GM23338 (cell line): Measurements from ENCODE around the gene NINJ2. TPM values are rescaled to one million over a fixed set of nuclear protein-coding genes. Genes with fewer than 3 reads are reported as not detected.
A peak's percentile ranks its signal among the peaks of the same experiment; 100 is the strongest.

Source experiments
- ATAC-seq: fragments of 200-7000 bp; cut with Tn5 transposase; 3 replicates; pipeline ENCODE4 v1.9.1; 2020
- DNase-seq: peaks from one replicate; pipeline ENCODE4 v3.0.0-alpha.2; 2015; ENCODE audit warnings: low spot score
- H2AFZ ChIP-seq: fragments of 200-600 bp; sonication (generic); 2 replicates; pipeline ENCODE4 v1.8.0; 2016; ENCODE audit warnings: antibody characterized with exemption, mild to moderate bottlenecking, moderate library complexity
- H3F3A ChIP-seq: fragments of 200-600 bp; sonication (generic); replicated peaks from 2 replicates; pipeline ENCODE4 v1.8.0; 2017; ENCODE audit warnings: antibody characterized with exemption, mixed run types, low read depth
- H3K27ac ChIP-seq: fragments of 200-600 bp; sonication (generic); 2 replicates; pipeline ENCODE4 v1.6.1; 2016; ENCODE audit warnings: low read depth
- H3K27me3 ChIP-seq: fragments of 200-600 bp; sonication (generic); 2 replicates; pipeline ENCODE4 v1.8.0; 2016; ENCODE audit warnings: mild to moderate bottlenecking, mixed run types, moderate library complexity; ENCODE audit not compliant: insufficient read depth
- H3K36me3 ChIP-seq: fragments of 200-600 bp; sonication (generic); 2 replicates; pipeline ENCODE4 v1.8.0; 2016; ENCODE audit warnings: mild to moderate bottlenecking; ENCODE audit not compliant: insufficient read depth
- H3K4me1 ChIP-seq: fragments of 200-600 bp; sonication (generic); 2 replicates; pipeline ENCODE4 v1.8.0; 2016; ENCODE audit warnings: mild to moderate bottlenecking, moderate library complexity; ENCODE audit not compliant: insufficient read depth
- H3K4me2 ChIP-seq: fragments of 200-600 bp; sonication (generic); 2 replicates; pipeline ENCODE4 v1.7.1; 2017; ENCODE audit warnings: mixed run types
- H3K4me3 ChIP-seq: fragments of 200-600 bp; sonication (generic); 2 replicates; pipeline ENCODE4 v1.6.1; 2016; ENCODE audit warnings: mixed run types
- H3K79me2 ChIP-seq: fragments of 200-600 bp; sonication (generic); replicated peaks from 2 replicates; pipeline ENCODE4 v1.8.0; 2017; ENCODE audit warnings: mild to moderate bottlenecking; ENCODE audit not compliant: insufficient read depth
- H3K9me2 ChIP-seq: fragments of 200-600 bp; sonication (generic); 2 replicates; pipeline ENCODE4 v1.8.0; 2017; ENCODE audit not compliant: insufficient read depth
- H4K20me1 ChIP-seq: fragments of 200-600 bp; sonication (generic); replicated peaks from 2 replicates; pipeline ENCODE4 v1.8.0; 2017; ENCODE audit warnings: mild to moderate bottlenecking; ENCODE audit not compliant: insufficient read depth
- H3K27ac Mint-ChIP-seq: 2 replicates; pipeline ENCODE4 v1.8.0; 2020; ENCODE audit warnings: inconsistent platforms, mild to moderate bottlenecking, moderate library complexity, mixed read lengths
- H3K27me3 Mint-ChIP-seq: 3 replicates; pipeline ENCODE4 v1.8.0; 2022; ENCODE audit warnings: low read depth, mild to moderate bottlenecking, moderate library complexity, mixed read lengths, inconsistent platforms; ENCODE audit not compliant: insufficient read depth, poor library complexity
- H3K36me3 Mint-ChIP-seq: 3 replicates; pipeline ENCODE4 v1.8.0; 2021; ENCODE audit warnings: low read depth, mild to moderate bottlenecking, inconsistent platforms, moderate library complexity, mixed read lengths
- H3K4me1 Mint-ChIP-seq: 3 replicates; pipeline ENCODE4 v1.8.0; 2020; ENCODE audit warnings: mild to moderate bottlenecking, inconsistent platforms, mixed read lengths
- H3K4me3 Mint-ChIP-seq: 3 replicates; pipeline ENCODE4 v1.8.0; 2021; ENCODE audit warnings: moderate library complexity, mild to moderate bottlenecking, inconsistent platforms, mixed read lengths
- H3K9me3 Mint-ChIP-seq: 3 replicates; pipeline ENCODE4 v1.8.0; 2020; ENCODE audit warnings: moderate library complexity, mild to moderate bottlenecking, inconsistent platforms, mixed read lengths
- CREB1 ChIP-seq: fragments of 250-450 bp; sonication (Bioruptor Pico); IDR thresholded peaks from 2 replicates; pipeline ENCODE4 v1.5.0; 2020; ENCODE audit warnings: low read depth, mild to moderate bottlenecking, moderate library complexity
- CTCF ChIP-seq, 2 experiments: fragments of 200-600 bp in 1 of 2; sonication (generic) in 1 of 2; conservative IDR thresholded peaks; 2 replicates each; pipeline versions ENCODE4 v1.5.1 to v1.6.1; 2016 to 2017; ENCODE audit warnings: antibody characterized with exemption in 2 of 2, low read depth in 2 of 2, mild to moderate bottlenecking in 2 of 2, moderate library complexity in 1 of 2
- ETS1 ChIP-seq: IDR thresholded peaks from 2 replicates; pipeline ENCODE4 v1.6.1; 2016; ENCODE audit warnings: antibody characterized with exemption
- EZH2 ChIP-seq: fragments of 200-600 bp; sonication (generic); IDR thresholded peaks from one replicate; pipeline ENCODE4 v1.8.0; 2017; ENCODE audit warnings: antibody characterized with exemption, mild to moderate bottlenecking, low read depth; ENCODE audit not compliant: unreplicated experiment
- EZH2phosphoT487 ChIP-seq: fragments of 200-600 bp; sonication (generic); IDR thresholded peaks from one replicate; pipeline ENCODE4 v1.8.1; 2018; ENCODE audit warnings: antibody characterized with exemption; ENCODE audit not compliant: unreplicated experiment
- JUNB ChIP-seq: IDR thresholded peaks from one replicate; pipeline ENCODE4 v1.6.1; 2016; ENCODE audit warnings: antibody characterized with exemption; ENCODE audit not compliant: unreplicated experiment
- NANOG ChIP-seq: IDR thresholded peaks from 2 replicates; pipeline ENCODE4 v1.6.1; 2016; ENCODE audit warnings: antibody characterized with exemption, borderline replicate concordance
- POLR2AphosphoS5 ChIP-seq: IDR thresholded peaks from 2 replicates; pipeline ENCODE4 v1.6.1; 2016; ENCODE audit warnings: antibody characterized with exemption, low read depth
- REST ChIP-seq: IDR thresholded peaks from one replicate; pipeline ENCODE4 v1.6.1; 2018; ENCODE audit warnings: antibody characterized with exemption; ENCODE audit not compliant: unreplicated experiment
- STAT1 ChIP-seq: IDR thresholded peaks from one replicate; pipeline ENCODE4 v1.6.1; 2016; ENCODE audit warnings: antibody characterized with exemption; ENCODE audit not compliant: unreplicated experiment
- ZNF114 ChIP-seq: fragments of 250-450 bp; sonication (Bioruptor Pico); IDR thresholded peaks from 2 replicates; pipeline ENCODE4 v1.5.0; 2020; ENCODE audit warnings: mild to moderate bottlenecking, moderate library complexity
- ZNF331 ChIP-seq: fragments of 250-450 bp; sonication (Bioruptor Pico); IDR thresholded peaks from 2 replicates; pipeline ENCODE4 v1.5.0; 2020; ENCODE audit warnings: low read depth, mild to moderate bottlenecking, moderate library complexity
- polyA plus RNA-seq: library from polyadenylated mRNA; unstranded; fragments of >200 nt; fragmentation: Nextera tagmentation; extraction: Ambion mirVana; gene quantifications from 2 replicates; pipeline ENCODE4 v1.2.1, GENCODE V29; 2016
- total RNA-seq: library from RNA; depleted of rRNA; stranded (reverse); fragments of >200 nt; shearing (Covaris generic); gene quantifications from 2 replicates; pipeline ENCODE4 v1.2.3, GENCODE V29; 2014

The NINJ2 gene
- total and polyA plus RNA-seq, 2 experiments from 2014 or later: 0.94 to 2.6 TPM

GRCh38 chr12:580813-581212, 82.4 kb downstream of the NINJ2 start (continued):
- TF ChIP-seq EZH2 (no peak), POLR2AphosphoS5 (no peak), NANOG (no peak)

- DNase-seq (no peak), ATAC-seq (no peak)
- no peaks in the 10 kb centered on the region for H3K36me3 ChIP-seq
- no peaks in the 10 kb centered on the region for H3K9me2 ChIP-seq
- Mint-ChIP-seq H3K9me3 (no peaks in the 10 kb centered on the region), H3K27ac (no peak overlapping the region), H3K36me3 (no peaks in the 10 kb centered on the region; the same call in 2 of the 3 replicates), H3K4me1 (peaks cover 22% of the 10 kb centered on the region), H3K4me3 (no peak overlapping the region), H3K27me3 (peaks cover 8% of the 10 kb centered on the region)
- peaks cover 7% of the 10 kb centered on the region; the same call in 1 of the 2 replicates for H3K27me3 ChIP-seq
- no peaks in the 10 kb centered on the region for H4K20me1 ChIP-seq
- TF ChIP-seq JUNB (no peak), ETS1 (no peak)
- H2AFZ ChIP-seq: peak overlapping the region; percentile 1
- H3K4me3 ChIP-seq: no peak overlapping the region
- H3K79me2 ChIP-seq: no peaks in the 10 kb centered on the region
- H3F3A ChIP-seq: no peaks in the 10 kb centered on the region; the same call in 1 of the 2 replicates
- H3K4me1 ChIP-seq: 0 out of 2 replicates have a peak, but pooled peaks cover 7% of the 10 kb centered on the region
- no peak overlapping the region for H3K4me2 ChIP-seq
- no peak overlapping the region for H3K27ac ChIP-seq
Observed at GRCh38 chr12:579420-580110, 83.7 kb downstream of the NINJ2 start.

GRCh38 chr12:578748-579419, 84.4 kb downstream of the NINJ2 start:
- H3K27ac ChIP-seq: no peak overlapping the region
- Mint-ChIP-seq H3K4me3 (no peak overlapping the region), H3K4me1 (peaks cover 22% of the 10 kb centered on the region), H3K27ac (no peak overlapping the region), H3K36me3 (no peaks in the 10 kb centered on the region; the same call in 2 of the 3 replicates), H3K27me3 (peaks cover 8% of the 10 kb centered on the region), H3K9me3 (no peaks in the 10 kb centered on the region)
- DNase-seq: no peak
- peak overlapping the region; percentile 1; the same call in 1 of the 2 replicates for H2AFZ ChIP-seq
- no peak overlapping the region for H3K4me3 ChIP-seq
- H3K36me3 ChIP-seq: no peaks in the 10 kb centered on the region
- H3K79me2 ChIP-seq: no peaks in the 10 kb centered on the region
- no peaks in the 10 kb centered on the region for H4K20me1 ChIP-seq
- H3K4me2 ChIP-seq: no peak overlapping the region
- ATAC-seq: no peak
- H3K4me1 ChIP-seq: 0 out of 2 replicates have a peak, but pooled peaks cover 7% of the 10 kb centered on the region
- H3K27me3 ChIP-seq: peaks cover 7% of the 10 kb centered on the region; the same call in 1 of the 2 replicates
- no peaks in the 10 kb centered on the region; the same call in 1 of the 2 replicates for H3F3A ChIP-seq
- no peaks in the 10 kb centered on the region for H3K9me2 ChIP-seq
- TF ChIP-seq CREB1 (CRISPR knock-in tag) (no peak), EZH2 (no peak), ZNF114 (CRISPR knock-in tag) (no peak), JUNB (no peak), STAT1 (no peak), ZNF331 (CRISPR knock-in tag) (no peak), REST (no peak), EZH2phosphoT487 (no peak), CTCF (conservative IDR thresholded peaks at IDR 0.05; ENCODE audit: low read depth in 2 of 2) (no peak), ETS1 (no peak), NANOG (no peak)
